GM11168 (cell line): ENCODE results near the gene TMEM151A.
"Not testable (repeated sequence)": the region's sequence is repeated elsewhere in the genome, so short reads cannot be mapped to it uniquely, and the experiment has no call there.

Experiments
- in situ Hi-C: fragments of 300-500 bp; cut with MboI; formaldehyde crosslinking; loops from one replicate; pipeline ENCODE4 v1.12.0; 2022; ENCODE audit warnings: low sequenced_read_pairs; ENCODE audit not compliant: unreplicated experiment

Gene TMEM151A

GRCh38 chr11:66291706-66292542, at the start of gene TMEM151A:
Gene TMEM151A, plus strand, starts transcription at chr11:66291894. Its CDS starts 120 bp downstream, at chr11:66292014.
- in situ Hi-C loops: no loop called here

- in situ Hi-C loops: no loop called here
Observed at GRCh38 chr11:66242095-66242765, 49.5 kb upstream of the TMEM151A start.

GRCh38 chr11:66243782-66244535, 47.7 kb upstream of the TMEM151A start:
- in situ Hi-C loops: no loop called here

GRCh38 chr11:66247295-66247694, 44.4 kb upstream of the TMEM151A start:
- in situ Hi-C loops: no loop called here

GRCh38 chr11:66247801-66248200, 43.9 kb upstream of the TMEM151A start:
- in situ Hi-C loops: no loop called here

GRCh38 chr11:66248903-66249302, 42.8 kb upstream of the TMEM151A start:
- in situ Hi-C loops: no loop called here

GRCh38 chr11:66251809-66252208, 39.9 kb upstream of the TMEM151A start:
- in situ Hi-C loops: no loop called here

GRCh38 chr11:66253081-66253480, 38.6 kb upstream of the TMEM151A start:
- in situ Hi-C loops: not testable (repeated sequence)

GRCh38 chr11:66258473-66258893, 33.2 kb upstream of the TMEM151A start:
- in situ Hi-C loops: no loop called here

GRCh38 chr11:66259225-66259624, 32.5 kb upstream of the TMEM151A start:
- in situ Hi-C loops: no loop called here

- in situ Hi-C loops: no loop called here
Observed at GRCh38 chr11:66259956-66260355, 31.7 kb upstream of the TMEM151A start.

GRCh38 chr11:66261578-66261977, 30.1 kb upstream of the TMEM151A start:
- in situ Hi-C loops: no loop called here

- in situ Hi-C loops: no loop called here
Observed at GRCh38 chr11:66262191-66262590, 29.5 kb upstream of the TMEM151A start.

GRCh38 chr11:66262696-66263095, 29.0 kb upstream of the TMEM151A start:
- in situ Hi-C loops: no loop called here

- in situ Hi-C loops: no loop called here
Observed at GRCh38 chr11:66263231-66263630, 28.5 kb upstream of the TMEM151A start.

GRCh38 chr11:66263785-66264184, 27.9 kb upstream of the TMEM151A start:
- in situ Hi-C loops: no loop called here

- in situ Hi-C loops: no loop called here
Observed at GRCh38 chr11:66264383-66264782, 27.3 kb upstream of the TMEM151A start.

- in situ Hi-C loops: no loop called here
Observed at GRCh38 chr11:66264914-66265313, 26.8 kb upstream of the TMEM151A start.

GRCh38 chr11:66265531-66266377, 25.9 kb upstream of the TMEM151A start:
- in situ Hi-C loops: no loop called here
